HS-27A (cell line): ENCODE results near the gene KIF26A.
"Not testable (repeated sequence)": the region's sequence is repeated elsewhere in the genome, so short reads cannot be mapped to it uniquely, and the experiment has no call there.

Experiments
- DNase-seq: peaks from one replicate; pipeline ENCODE4 v3.0.0-alpha.2; 2012; ENCODE audit warnings: low read depth, missing footprints

Gene KIF26A

GRCh38 chr14:104223101-104224041 lies 85.0 kb downstream of the KIF26A start:
- DNase-seq, result no peak

- no peak for DNase-seq
Measured at GRCh38 chr14:104224131-104224505, 85.7 kb downstream of the KIF26A start.

- DNase-seq, result no peak
Measured at GRCh38 chr14:104224506-104225277, 86.3 kb downstream of the KIF26A start.

- DNase-seq, result not testable (repeated sequence)
Measured at GRCh38 chr14:104225278-104226190, 87.1 kb downstream of the KIF26A start.

- no peak for DNase-seq
Measured at GRCh38 chr14:104226421-104227383, 88.3 kb downstream of the KIF26A start.

GRCh38 chr14:104227806-104228205 lies 89.4 kb downstream of the KIF26A start:
- DNase-seq, result no peak

- DNase-seq, result no peak
Measured at GRCh38 chr14:104228221-104228620, 89.8 kb downstream of the KIF26A start.

GRCh38 chr14:104228716-104229533 lies 90.5 kb downstream of the KIF26A start:
- no peak for DNase-seq

GRCh38 chr14:104229534-104230055 lies 91.2 kb downstream of the KIF26A start:
- DNase-seq, result no peak

- no peak for DNase-seq
Measured at GRCh38 chr14:104230119-104230815, 91.9 kb downstream of the KIF26A start.
